Measurements from ENCODE around the gene RPP25L.

DNA sequence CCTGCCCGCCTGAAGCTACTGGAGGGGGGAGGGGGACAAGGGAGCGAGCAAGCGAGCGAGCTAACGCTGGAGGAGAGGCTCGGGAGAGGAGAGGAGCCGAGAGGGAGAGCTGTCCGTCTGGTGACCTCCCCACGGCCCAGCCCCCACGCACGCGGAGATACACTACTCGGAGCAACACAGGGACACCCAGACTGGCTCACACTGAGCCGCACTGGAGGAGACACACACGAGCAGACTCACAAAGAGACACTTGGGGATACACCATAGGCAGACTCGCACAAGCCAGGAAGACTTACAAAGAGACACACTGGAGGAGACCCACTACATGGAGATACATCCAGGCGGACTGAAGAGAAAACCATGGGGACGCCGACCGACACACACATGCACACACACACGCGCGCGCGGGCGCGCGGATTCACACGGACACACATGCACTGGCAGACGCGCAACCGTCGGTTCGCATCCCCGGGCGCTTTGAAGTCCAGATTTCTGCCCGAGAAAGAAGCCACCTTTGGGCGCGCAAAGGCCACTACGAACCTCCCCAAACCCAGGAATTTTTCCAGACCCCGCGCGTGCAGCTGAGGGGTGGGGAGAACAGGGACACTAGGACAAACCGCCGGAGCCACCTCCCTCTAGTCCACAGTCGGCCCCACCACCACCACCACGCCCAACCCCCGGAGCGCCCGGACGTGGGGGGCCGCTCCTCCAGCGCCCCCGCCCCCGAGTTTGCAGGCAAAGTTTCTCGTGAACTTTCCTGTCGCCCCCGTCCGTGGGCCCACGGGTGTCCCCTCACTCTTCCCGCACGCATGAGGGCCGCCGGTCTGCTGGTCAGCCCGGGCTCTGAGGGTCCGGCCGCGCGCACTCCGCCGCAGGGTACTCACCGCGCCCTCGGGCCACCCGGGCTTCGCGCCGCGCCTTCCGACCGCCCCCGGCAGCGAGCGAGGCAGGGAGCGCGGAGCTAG is 22.9 kb downstream of the RPP25L start:
- TF ChIP-seq SP1 (IDR thresholded peaks at IDR 0.05): no peak
- no peak for TF ChIP-seq ZNF384 (IDR thresholded peaks at IDR 0.05)
- no peak for TF ChIP-seq ARNT (IDR thresholded peaks at IDR 0.05)
- TF ChIP-seq BHLHE40 (IDR thresholded peaks at IDR 0.05; ENCODE audit: borderline replicate concordance): no peak
- no peak for TF ChIP-seq NFRKB (IDR thresholded peaks at IDR 0.05)
- no peak for TF ChIP-seq SUZ12 (IDR thresholded peaks at IDR 0.05)
- no peak for TF ChIP-seq FOXK2 (IDR thresholded peaks at IDR 0.05)
- TF ChIP-seq ELF4 (IDR thresholded peaks at IDR 0.05): no peak
- no peak for TF ChIP-seq TARDBP (IDR thresholded peaks at IDR 0.05)
- no peak for TF ChIP-seq LEF1 (IDR thresholded peaks at IDR 0.05; ENCODE audit: borderline replicate concordance)
- TF ChIP-seq L3MBTL2 (conservative IDR thresholded peaks at IDR 0.05): no peak
- no peak for TF ChIP-seq CTBP1 (IDR thresholded peaks at IDR 0.05; ENCODE audit: borderline replicate concordance)
